Stimulated activated CD4-positive, alpha-beta T cell treated with anti-CD3 and anti-CD28 coated beads, TNF-alpha, amount 100 ng/mL, for 48 hours (primary cell): Measurements from ENCODE around the gene SERPINB8.

ENCODE experiments used
- DNase-seq, 3 donors: peaks; one replicate each; pipeline ENCODE4 v3.0.0-alpha.2; 2020; ENCODE audit warnings: low read depth in 3 of 3

Gene SERPINB8

GRCh38 chr18:64019922-64020756, 50.3 kb downstream of the SERPINB8 start:
- no peak for DNase-seq

- no peak for DNase-seq
Measured at GRCh38 chr18:64026350-64026749, 56.5 kb downstream of the SERPINB8 start.

- DNase-seq: no peak
Measured at GRCh38 chr18:64027931-64028695, 58.2 kb downstream of the SERPINB8 start.

- no peak for DNase-seq
Measured at GRCh38 chr18:64029096-64029495, 59.2 kb downstream of the SERPINB8 start.

- DNase-seq: no peak
Measured at GRCh38 chr18:64031411-64031810, 61.5 kb downstream of the SERPINB8 start.

GRCh38 chr18:64032312-64032711, 62.4 kb downstream of the SERPINB8 start:
- no peak for DNase-seq

GRCh38 chr18:64037812-64038414, 68.0 kb downstream of the SERPINB8 start:
- DNase-seq: no peak
